H1 (cell line): ENCODE measurements around the gene HUWE1. TPM values are rescaled to one million over a fixed set of nuclear protein-coding genes. Genes with fewer than 3 reads are reported as not detected.
A peak's percentile ranks its signal among the peaks of the same experiment; 100 is the strongest.

ENCODE experiments used
- CTCF ChIA-PET: fragments of 300-600 bp; sonication (Branson Sonifier 250); formaldehyde crosslinking; loops from one replicate; lab custom pipeline; 2021; ENCODE audit not compliant: partially characterized antibody; lab: Charles Lee
- POLR2A ChIA-PET: fragments of 300-600 bp; sonication (Branson Sonifier 250); formaldehyde crosslinking; loops from one replicate; lab custom pipeline; 2021; ENCODE audit warnings: inconsistent platforms; ENCODE audit not compliant: partially characterized antibody; lab: Charles Lee
- DNase-seq, 2 experiments: peaks; one replicate each; pipeline versions ENCODE4 v3.0.0 to v3.0.0-alpha.2; 2010 to 2022; ENCODE audit warnings: low spot score in 2 of 2, low read depth in 1 of 2, mixed read lengths in 1 of 2
- FAIRE-seq: peaks from 2 replicates; lab custom pipeline; 2011; peaks lifted over from hg19 to GRCh38; lab: Jason Lieb, UNC
- H2AFZ ChIP-seq: 2 replicates; pipeline ENCODE4 v1.8.1; 2012; ENCODE audit warnings: low read length, inconsistent platforms
- H2AK5ac ChIP-seq: 2 replicates; pipeline ENCODE4 v1.6.1; 2013; ENCODE audit warnings: low read depth, low read length
- H2BK120ac ChIP-seq: replicated peaks from 2 replicates; pipeline ENCODE3; 2013; ENCODE audit warnings: low read depth, low read length, inconsistent platforms
- H2BK12ac ChIP-seq: 2 replicates; pipeline ENCODE4 v1.6.1; 2013; ENCODE audit warnings: low read depth, low read length
- H2BK15ac ChIP-seq: 2 replicates; pipeline ENCODE4 v1.6.1; 2013; ENCODE audit warnings: low read length
- H2BK20ac ChIP-seq: 2 replicates; pipeline ENCODE4 v1.6.1; 2013; ENCODE audit warnings: low read length
- H2BK5ac ChIP-seq: 2 replicates; pipeline ENCODE4 v1.6.1; 2013; ENCODE audit warnings: low read depth, low read length
- H3K14ac ChIP-seq: 2 replicates; pipeline ENCODE4 v1.6.1; 2013; ENCODE audit warnings: inconsistent platforms; ENCODE audit not compliant: insufficient read length
- H3K18ac ChIP-seq: 2 replicates; pipeline ENCODE4 v1.6.1; 2013; ENCODE audit warnings: low read length; ENCODE audit errors: extremely low read depth
- H3K23ac ChIP-seq: 2 replicates; pipeline ENCODE4 v1.6.1; 2013; ENCODE audit warnings: inconsistent platforms; ENCODE audit not compliant: insufficient read length
- H3K23me2 ChIP-seq: 2 replicates; pipeline ENCODE4 v1.6.1; 2013; ENCODE audit warnings: low read depth, low read length
- H3K27ac ChIP-seq: 2 replicates; pipeline ENCODE4 v1.6.1; 2011; ENCODE audit warnings: low read depth, low read length, inconsistent platforms
- H3K27me3 ChIP-seq, 4 experiments: replicated peaks in 1 of 4; 1 replicate in 1 of 4; 2 replicates in 3 of 4; pipeline versions ENCODE4 v1.6.1 to v1.8.1; 2011 to 2013; ENCODE audit warnings: low read length in 3 of 4, mild to moderate bottlenecking in 3 of 4, inconsistent platforms in 2 of 4, mixed read lengths in 2 of 4, moderate library complexity in 1 of 4; ENCODE audit not compliant: control insufficient read depth in 3 of 4, insufficient read depth in 3 of 4; ENCODE audit errors: extremely low read depth in 1 of 4
- H3K36me3 ChIP-seq, 4 experiments: 2 replicates each; pipeline versions ENCODE4 v1.6.1 to v1.8.1; 2011 to 2013; ENCODE audit warnings: mild to moderate bottlenecking in 4 of 4, low read length in 3 of 4, moderate library complexity in 2 of 4, control low read depth in 1 of 4, inconsistent platforms in 1 of 4; ENCODE audit not compliant: insufficient read depth in 4 of 4, control insufficient read depth in 2 of 4
- H3K4ac ChIP-seq: replicated peaks from 2 replicates; pipeline ENCODE3; 2013; ENCODE audit warnings: low read length, low read depth, mixed read lengths, inconsistent platforms; ENCODE audit not compliant: insufficient read length
- H3K4me1 ChIP-seq, 4 experiments: replicated peaks in 1 of 4; 1 replicate in 1 of 4; 2 replicates in 3 of 4; pipeline versions ENCODE4 v1.6.1 to v1.8.1; 2011 to 2013; ENCODE audit warnings: low read length in 3 of 4, inconsistent platforms in 2 of 4, mixed read lengths in 1 of 4; ENCODE audit not compliant: insufficient read depth in 4 of 4, control insufficient read depth in 3 of 4
- H3K4me2 ChIP-seq, 2 experiments: 2 replicates each; pipeline versions ENCODE4 v1.6.1 to v1.8.1; 2011 to 2013; ENCODE audit warnings: low read depth in 2 of 2, low read length in 2 of 2, control low read depth in 1 of 2, inconsistent platforms in 1 of 2, mild to moderate bottlenecking in 1 of 2; ENCODE audit not compliant: insufficient read depth in 1 of 2
- H3K4me3 ChIP-seq, 4 experiments: fragments of 200-600, 300-600 bp in 1 of 4; sonication (generic), shearing (Covaris generic), sonication (Bioruptor Twin) in 1 of 4; 2 replicates each; pipeline versions ENCODE4 v1.5.1 to v1.8.1; 2011 to 2016; ENCODE audit warnings: low read length in 4 of 4, low read depth in 3 of 4, control low read depth in 2 of 4, inconsistent platforms in 2 of 4, mild to moderate bottlenecking in 2 of 4, mixed read lengths in 1 of 4, moderate library complexity in 1 of 4; ENCODE audit not compliant: insufficient read depth in 2 of 4; ENCODE audit errors: extremely low read depth in 1 of 4
- H3K56ac ChIP-seq: replicated peaks from 2 replicates; pipeline ENCODE3; 2013; ENCODE audit warnings: low read depth, mild to moderate bottlenecking, mixed read lengths, low read length, inconsistent platforms; ENCODE audit not compliant: insufficient read length
- H3K79me1 ChIP-seq: 2 replicates; pipeline ENCODE4 v1.6.1; 2013; ENCODE audit warnings: low read depth, low read length, control low read depth
- H3K79me2 ChIP-seq, 2 experiments: 2 replicates each; pipeline versions ENCODE4 v1.6.1 to v1.8.1; 2012 to 2013; ENCODE audit warnings: low read length in 2 of 2, mild to moderate bottlenecking in 2 of 2, inconsistent platforms in 1 of 2; ENCODE audit not compliant: insufficient read depth in 2 of 2, control insufficient read depth in 1 of 2
- H3K9ac ChIP-seq, 4 experiments: replicated peaks in 1 of 4; 1 replicate in 1 of 4; 2 replicates in 3 of 4; pipeline versions ENCODE4 v1.6.1 to v1.8.1; 2011 to 2013; ENCODE audit warnings: low read depth in 3 of 4, low read length in 3 of 4, control low read depth in 2 of 4, mild to moderate bottlenecking in 2 of 4, moderate library complexity in 2 of 4, inconsistent platforms in 1 of 4; ENCODE audit errors: extremely low read depth in 1 of 4
- H3K9me3 ChIP-seq, 2 experiments: 2 replicates each; pipeline versions ENCODE4 v1.6.1 to v1.8.1; 2012 to 2013; ENCODE audit warnings: mild to moderate bottlenecking in 2 of 2, moderate library complexity in 2 of 2, control low read depth in 1 of 2, inconsistent platforms in 1 of 2, low read depth in 1 of 2, low read length in 1 of 2, mixed read lengths in 1 of 2; ENCODE audit not compliant: insufficient read depth in 2 of 2
- H4K20me1 ChIP-seq, 2 experiments: replicated peaks in 1 of 2; 2 replicates each; pipeline versions ENCODE3 to v1.8.1; 2011 to 2013; ENCODE audit warnings: inconsistent platforms in 2 of 2, low read length in 2 of 2, mild to moderate bottlenecking in 1 of 2; ENCODE audit not compliant: insufficient read depth in 2 of 2, control insufficient read depth in 1 of 2
- H4K5ac ChIP-seq: 2 replicates; pipeline ENCODE4 v1.6.1; 2013; ENCODE audit warnings: low read length, low read depth, mixed read lengths, inconsistent platforms; ENCODE audit not compliant: insufficient read length
- H4K8ac ChIP-seq: 2 replicates; pipeline ENCODE4 v1.8.0; 2013; ENCODE audit warnings: mild to moderate bottlenecking, moderate library complexity, low read length, inconsistent platforms; ENCODE audit not compliant: insufficient read depth; ENCODE audit errors: extremely low read depth
- H4K91ac ChIP-seq: replicated peaks from 2 replicates; pipeline ENCODE3; 2013; ENCODE audit warnings: low read length, mixed read lengths, inconsistent platforms; ENCODE audit not compliant: insufficient read length
- RAD21 ChIP-seq, 2 experiments: IDR thresholded peaks in 1 of 2; conservative IDR thresholded peaks in 1 of 2; 2 replicates each; pipeline ENCODE4 v1.6.1; 2011; ENCODE audit warnings: low read depth in 2 of 2, low read length in 2 of 2, improper control_type of control experiment in 1 of 2, inconsistent platforms in 1 of 2, mild to moderate bottlenecking in 1 of 2, moderate library complexity in 1 of 2
- SIN3A ChIP-seq, 2 experiments: IDR thresholded peaks in 1 of 2; conservative IDR thresholded peaks in 1 of 2; 2 replicates each; pipeline ENCODE4 v1.6.1; 2011 to 2012; ENCODE audit warnings: low read length in 2 of 2, improper control_type of control experiment in 1 of 2, low read depth in 1 of 2, mild to moderate bottlenecking in 1 of 2
- TAF7 ChIP-seq: optimal IDR thresholded peaks from 2 replicates; pipeline ENCODE3; 2011; ENCODE audit warnings: low read depth, mild to moderate bottlenecking, inconsistent platforms, low read length, moderate library complexity, borderline replicate concordance
- polyA plus RNA-seq, 7 experiments: library from polyadenylated mRNA; depleted of rRNA in 3 of 7; stranded (reverse) in 5 of 7; unstranded in 2 of 7; fragments of >200 nt in 5 of 7; fragments of 200-250 nt in 2 of 7; gene quantifications; 1 replicate in 5 of 7; 2 replicates in 1 of 7; 4 replicates in 1 of 7; pipeline versions ENCODE4 v1.2.1 to v1.2.3, GENCODE V29; 2011 to 2013; ENCODE audit warnings: missing spikeins in 2 of 7, mixed read lengths in 2 of 7
- total RNA-seq: library from RNA; stranded (reverse); fragmentation: NEBNext Ultra II Directional; extraction: Animal tissue kit (Norgen Biotek cat#: 25700); gene quantifications from 2 replicates; pipeline ENCODE4 v1.2.1, GENCODE V29; 2021
- TF ChIP-seq, protein P1 (sequence below), 3 experiments: IDR thresholded peaks; 1 replicate in 2 of 3; 2 replicates in 1 of 3; pipeline versions ENCODE4 v1.5.1 to v1.6.1; 2011; ENCODE audit warnings: low read length in 3 of 3, mild to moderate bottlenecking in 3 of 3, inconsistent platforms in 2 of 3, low read depth in 1 of 3, moderate library complexity in 1 of 3; ENCODE audit not compliant: insufficient read depth in 1 of 3; ENCODE audit errors: control extremely low read depth in 1 of 3

HUWE1 gene
- total and polyA plus RNA-seq, 2 of the 8 experiments (the other 6 are each of a cell fraction or from before 2014, with no cell fraction given): 114 to 252 TPM

DNA sequence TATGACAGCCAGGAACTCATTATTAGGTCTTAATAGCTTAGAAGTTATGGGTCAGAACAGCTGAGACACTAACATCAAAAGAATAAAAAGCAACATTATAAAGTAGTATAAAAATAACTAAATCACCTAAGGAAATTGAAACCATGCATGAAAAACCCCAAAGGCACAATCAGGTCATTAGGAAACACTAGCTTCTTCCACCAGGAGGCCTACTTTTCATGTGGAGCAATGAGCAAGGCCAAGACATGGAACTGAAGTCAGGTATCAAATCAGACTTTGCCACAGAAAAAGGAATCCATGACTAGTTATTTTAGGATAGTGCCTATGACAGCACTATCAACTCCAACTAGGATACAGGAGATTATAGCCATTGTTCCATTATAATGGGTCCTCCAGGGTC, 7.9 kb downstream of the HUWE1 start:
- H3K23ac ChIP-seq: no peak overlapping the region
- TF ChIP-seq RAD21 (IDR thresholded peaks at IDR 0.05 in 1 of 2, conservative IDR thresholded peaks at IDR 0.05 in 1 of 2; ENCODE audit: low read depth in 2 of 2, low read length in 2 of 2) (peak; percentile 22 to 31; a peak in 2 of 4 replicates), SIN3A (conservative IDR thresholded peaks at IDR 0.05 in 1 of 2, IDR thresholded peaks at IDR 0.05 in 1 of 2; ENCODE audit: low read depth in 1 of 2, low read length in 2 of 2) (no peak), TAF7 (no peak)
- TF ChIP-seq, protein P1, sequence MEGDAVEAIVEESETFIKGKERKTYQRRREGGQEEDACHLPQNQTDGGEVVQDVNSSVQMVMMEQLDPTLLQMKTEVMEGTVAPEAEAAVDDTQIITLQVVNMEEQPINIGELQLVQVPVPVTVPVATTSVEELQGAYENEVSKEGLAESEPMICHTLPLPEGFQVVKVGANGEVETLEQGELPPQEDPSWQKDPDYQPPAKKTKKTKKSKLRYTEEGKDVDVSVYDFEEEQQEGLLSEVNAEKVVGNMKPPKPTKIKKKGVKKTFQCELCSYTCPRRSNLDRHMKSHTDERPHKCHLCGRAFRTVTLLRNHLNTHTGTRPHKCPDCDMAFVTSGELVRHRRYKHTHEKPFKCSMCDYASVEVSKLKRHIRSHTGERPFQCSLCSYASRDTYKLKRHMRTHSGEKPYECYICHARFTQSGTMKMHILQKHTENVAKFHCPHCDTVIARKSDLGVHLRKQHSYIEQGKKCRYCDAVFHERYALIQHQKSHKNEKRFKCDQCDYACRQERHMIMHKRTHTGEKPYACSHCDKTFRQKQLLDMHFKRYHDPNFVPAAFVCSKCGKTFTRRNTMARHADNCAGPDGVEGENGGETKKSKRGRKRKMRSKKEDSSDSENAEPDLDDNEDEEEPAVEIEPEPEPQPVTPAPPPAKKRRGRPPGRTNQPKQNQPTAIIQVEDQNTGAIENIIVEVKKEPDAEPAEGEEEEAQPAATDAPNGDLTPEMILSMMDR (IDR thresholded peaks at IDR 0.05; ENCODE audit: control extremely low read depth in 1 of 3, insufficient read depth in 1 of 3, low read depth in 1 of 3, low read length in 3 of 3): peak in 2 of 3 experiments; percentile 14 to 41; a peak in 1 of 4 replicates
- H3K79me2 ChIP-seq: peaks cover 19 to 100% of the 10 kb centered on the region in 2 experiments
- no peak overlapping the region for H3K27ac ChIP-seq
- peaks cover 0 to 68% (median 8%) of the 10 kb centered on the region in 4 experiments; a peak in 5 of 8 replicates for H3K36me3 ChIP-seq
- H3K4ac ChIP-seq: no peak overlapping the region
- no peak overlapping the region for H3K18ac ChIP-seq
- H2BK20ac ChIP-seq: no peak overlapping the region
- H4K5ac ChIP-seq: no peak overlapping the region
- H2BK120ac ChIP-seq: no peak overlapping the region
- H2BK15ac ChIP-seq: no peak overlapping the region
- H3K4me1 ChIP-seq: peaks cover 0 to 6% (median 0%) of the 10 kb centered on the region in 4 experiments; a peak in 1 of 7 replicates
- FAIRE-seq: no peak
- H3K14ac ChIP-seq: no peak overlapping the region
- POLR2A ChIA-PET: interaction anchor here (0.7 to 4.2 kb wide), 3 partner anchors 9 to 15 kb away, joined by 3 to 17 read pairs (median 4); no protein-coding TSS in a partner anchor
- no peak overlapping the region for H2AFZ ChIP-seq
- no peaks in the 10 kb centered on the region for H3K27me3 ChIP-seq
- H2BK12ac ChIP-seq: no peak overlapping the region
- H2BK5ac ChIP-seq: no peak overlapping the region
- no peaks in the 10 kb centered on the region for H3K79me1 ChIP-seq
- H3K9ac ChIP-seq: no peak overlapping the region
- H3K9me3 ChIP-seq: no peaks in the 10 kb centered on the region
- no peak overlapping the region for H4K8ac ChIP-seq
- H4K20me1 ChIP-seq: peaks cover 2 to 9% of the 10 kb centered on the region in 2 experiments
- CTCF ChIA-PET: interaction anchor here (0.6 to 1.1 kb wide), 4 partner anchors 22 to 1237 kb away, joined by 3 to 4 read pairs (median 3); no protein-coding TSS in a partner anchor
- H3K4me3 ChIP-seq: no peak overlapping the region
- H3K56ac ChIP-seq: no peak overlapping the region
- H4K91ac ChIP-seq: no peak overlapping the region
- no peak overlapping the region for H3K4me2 ChIP-seq
- 0 out of 2 replicates have a peak, but pooled peaks cover 5% of the 10 kb centered on the region for H3K23me2 ChIP-seq
- no peak for DNase-seq
- no peak overlapping the region for H2AK5ac ChIP-seq
